HepG2 (cell line): Measurements from ENCODE around the gene MED22. TPM values are rescaled to one million over a fixed set of nuclear protein-coding genes. Genes with fewer than 3 reads are reported as not detected.

Source experiments
- ATF1 ChIP-seq: IDR thresholded peaks from 2 replicates; pipeline ENCODE4 v1.6.1; 2016; ENCODE audit warnings: mild to moderate bottlenecking, control low read depth
- CREM ChIP-seq, 2 experiments: sonication (generic) in 1 of 2; formaldehyde crosslinking in 1 of 2; IDR thresholded peaks; 2 replicates each; pipeline versions ENCODE4 v1.4.0 to v1.6.1; 2016 to 2020; ENCODE audit warnings: antibody characterized with exemption in 1 of 2, mild to moderate bottlenecking in 1 of 2, missing genetic modification reagents in 1 of 2
- ELF1 ChIP-seq: sonication (generic); formaldehyde crosslinking; IDR thresholded peaks from 2 replicates; pipeline ENCODE4 v1.4.0; 2020; ENCODE audit warnings: missing genetic modification reagents
- KAT7 ChIP-seq: IDR thresholded peaks from 2 replicates; pipeline ENCODE4 v1.6.1; 2018; ENCODE audit warnings: borderline replicate concordance, missing compliant biosample characterization
- MXD3 ChIP-seq: IDR thresholded peaks from 2 replicates; pipeline ENCODE4 v1.6.1; 2016; ENCODE audit warnings: mild to moderate bottlenecking, missing biosample characterization, missing genetic modification reagents
- NR2C2 ChIP-seq: sonication (generic); formaldehyde crosslinking; IDR thresholded peaks from 2 replicates; pipeline ENCODE4 v1.4.0; 2020; ENCODE audit warnings: missing genetic modification reagents, mild to moderate bottlenecking, moderate library complexity, borderline replicate concordance
- RBM39 ChIP-seq: fragments of 200-400 bp; formaldehyde crosslinking; IDR thresholded peaks from one replicate; pipeline ENCODE4 v1.6.1; 2018; ENCODE audit warnings: antibody characterized with exemption, mild to moderate bottlenecking, low read depth, low read length; ENCODE audit not compliant: poor library complexity, severe bottlenecking
- SPEN ChIP-seq: sonication (generic); formaldehyde crosslinking; IDR thresholded peaks from 2 replicates; pipeline ENCODE4 v1.5.1; 2020; ENCODE audit warnings: low read depth, mild to moderate bottlenecking, missing genetic modification reagents
- ZBTB3 ChIP-seq: sonication (generic); formaldehyde crosslinking; IDR thresholded peaks from 2 replicates; pipeline ENCODE4 v1.4.0; 2020; ENCODE audit warnings: low read depth, mild to moderate bottlenecking, moderate library complexity, missing genetic modification reagents, borderline replicate concordance
- ZNF207 ChIP-seq: fragments of 450-650 bp; IDR thresholded peaks from 2 replicates; pipeline ENCODE4 v1.6.1; 2016; ENCODE audit warnings: antibody characterized with exemption, borderline replicate concordance
- ZNF280B ChIP-seq: sonication (generic); formaldehyde crosslinking; IDR thresholded peaks from 2 replicates; pipeline ENCODE4 v1.5.0; 2020; ENCODE audit warnings: missing genetic modification reagents, mild to moderate bottlenecking, borderline replicate concordance
- ZNF280D ChIP-seq: sonication (generic); formaldehyde crosslinking; IDR thresholded peaks from 2 replicates; pipeline ENCODE4 v1.5.1; 2020; ENCODE audit warnings: mild to moderate bottlenecking, missing genetic modification reagents
- ZNF546 ChIP-seq: sonication (generic); formaldehyde crosslinking; conservative IDR thresholded peaks from 2 replicates; pipeline ENCODE4 v1.8.1; 2023; ENCODE audit warnings: mild to moderate bottlenecking, missing genetic modification reagents
- ZNF687 ChIP-seq: sonication (generic); formaldehyde crosslinking; IDR thresholded peaks from 2 replicates; pipeline ENCODE4 v1.5.1; 2020; ENCODE audit warnings: mild to moderate bottlenecking, missing genetic modification reagents, moderate library complexity
- ZNF766 ChIP-seq: sonication (generic); formaldehyde crosslinking; IDR thresholded peaks from 2 replicates; pipeline ENCODE4 v1.5.0; 2020; ENCODE audit warnings: missing genetic modification reagents, borderline replicate concordance
- ZNF781 ChIP-seq: sonication (generic); formaldehyde crosslinking; IDR thresholded peaks from 2 replicates; pipeline ENCODE4 v1.5.1; 2020; ENCODE audit warnings: borderline replicate concordance, mild to moderate bottlenecking, missing genetic modification reagents; ENCODE audit errors: not compliant biosample characterization
- polyA plus RNA-seq, 8 experiments: library from polyadenylated mRNA; depleted of rRNA in 3 of 8; stranded (reverse) in 7 of 8; unstranded in 1 of 8; fragments of >200 nt; fragmentation: Illumina TruSeq in 4 of 8; extraction: Trizol in 4 of 8; gene quantifications; 2 replicates each; pipeline versions ENCODE4 v1.2.1 to v1.2.3, GENCODE V29; 2011 to 2016; ENCODE audit warnings: low read depth in 4 of 8, missing spikeins in 1 of 8, mixed read lengths in 1 of 8; ENCODE audit not compliant: insufficient read depth in 1 of 8
- total RNA-seq, 5 experiments: library from RNA; depleted of rRNA; stranded (reverse); fragments of >200 nt; fragmentation: Illumina TruSeq; extraction: Trizol; gene quantifications; 2 replicates each; pipeline ENCODE4 v1.2.3, GENCODE V29; 2016; ENCODE audit warnings: low read depth in 1 of 5

Gene MED22
- total and polyA plus RNA-seq, 2 of the 13 experiments (the other 11 are each of a cell fraction or from before 2014, with no cell fraction given) = 15.8 to 22.1 TPM

- TF ChIP-seq ZNF546 (CRISPR knock-in tag) = no peak
- TF ChIP-seq ZNF280D (CRISPR knock-in tag) = no peak
- no peak for TF ChIP-seq ZNF781
- TF ChIP-seq ZNF766 (CRISPR knock-in tag) = peak; percentile 54; the same call in 1 of the 2 replicates
- TF ChIP-seq ATF1 (CRISPR knock-in tag) = no peak
- TF ChIP-seq MXD3 (CRISPR knock-in tag) = no peak
- peak; percentile 96 for TF ChIP-seq ZNF687 (CRISPR knock-in tag)
- no peak for TF ChIP-seq RBM39
- TF ChIP-seq CREM (IDR thresholded peaks at IDR 0.05) = no peak
- TF ChIP-seq CREM (CRISPR knock-in tag; IDR thresholded peaks at IDR 0.05) = no peak
- no peak for TF ChIP-seq ZBTB3 (CRISPR knock-in tag)
- TF ChIP-seq SPEN (CRISPR knock-in tag) = 0 out of 2 replicates have a peak, but pooled peaks have one; percentile 32
- no peak for TF ChIP-seq KAT7 (CRISPR knock-in tag)
- no peak for TF ChIP-seq ZNF280B (CRISPR knock-in tag)
- TF ChIP-seq NR2C2 (CRISPR knock-in tag) = no peak
- TF ChIP-seq ELF1 (CRISPR knock-in tag) = peak; percentile 73
- no peak for TF ChIP-seq ZNF207
Observed at GRCh38 chr9:133386338-133386737, 38.4 kb upstream of the MED22 start (continued).
